ENCODE results near the gene SH3RF1. TPM values are rescaled to one million over a fixed set of nuclear protein-coding genes. Genes with fewer than 3 reads are reported as not detected.

SH3RF1 gene
- total RNA-seq, 1 experiment from 2014 or later: 15.3 TPM

GRCh38 chr4:169234137-169234855 is 36.5 kb downstream of the SH3RF1 start:
- H3K9ac ChIP-seq (ENCODE audit: extremely low read depth, insufficient read length, low read length): no peak overlapping the region
- no peaks in the 10 kb centered on the region for H3K23me2 ChIP-seq (ENCODE audit: insufficient read length, low read depth, low read length, poor library complexity, severe bottlenecking)
- H3K27me3 ChIP-seq (ENCODE audit: insufficient read depth, low read length): no peaks in the 10 kb centered on the region
- Mint-ChIP-seq H3K27me3 (ENCODE audit: low read depth) (no peaks in the 10 kb centered on the region), H3K27ac (peak overlapping the region in 2 of 3 experiments; percentile 51 to 77; a peak in 2 of 7 replicates), H3K4me3 (no peak overlapping the region), H3K36me3 (ENCODE audit: insufficient read depth in 1 of 3, low read depth in 3 of 3) (no peaks in the 10 kb centered on the region; a peak in 1 of 7 replicates), H3K9me3 (no peaks in the 10 kb centered on the region), H3K4me1 (peaks cover 3 to 6% of the 10 kb centered on the region in 2 experiments; a peak in 2 of 4 replicates)
- H4K8ac ChIP-seq (replicated peaks; ENCODE audit: insufficient read length, low read depth, low read length): no peak overlapping the region
- H2BK20ac ChIP-seq (ENCODE audit: low read depth, low read length, poor library complexity, severe bottlenecking): no peak overlapping the region
- no peak for TF ChIP-seq CTCF (conservative IDR thresholded peaks at IDR 0.05)
- WGBS (ENCODE audit: extremely low coverage, insufficient read length, low lambda C conversion rate): no CpG with 5 or more reads among the region's 7 CpGs
- no peak overlapping the region for H2BK12ac ChIP-seq (ENCODE audit: insufficient read length, low read depth, low read length)
- H2BK15ac ChIP-seq (ENCODE audit: low read depth, low read length): no peak overlapping the region
- H3K14ac ChIP-seq (ENCODE audit: insufficient read depth, low read length): no peak overlapping the region
- H3K18ac ChIP-seq (ENCODE audit: insufficient read length, low read depth, low read length): no peak overlapping the region
- no peaks in the 10 kb centered on the region for H3K9me3 ChIP-seq (ENCODE audit: control insufficient read depth, low read depth, low read length)
- no peak overlapping the region for H4K91ac ChIP-seq (ENCODE audit: insufficient read length, low read depth, low read length)
- H3T11ph ChIP-seq (ENCODE audit: low read length): no peak overlapping the region
- H3K4me1 ChIP-seq (ENCODE audit: insufficient read depth, low read length): no peaks in the 10 kb centered on the region; the same call in 1 of the 2 replicates
- no peak for DNase-seq
- H2AK5ac ChIP-seq (ENCODE audit: insufficient read length, low read length): no peak overlapping the region
- peaks cover 2% of the 10 kb centered on the region for H3K79me1 ChIP-seq (ENCODE audit: insufficient read depth, low read depth, low read length, poor library complexity, severe bottlenecking)
- no peaks in the 10 kb centered on the region for H4K20me1 ChIP-seq (ENCODE audit: control insufficient read depth, insufficient read depth, insufficient read length)
- no peak overlapping the region for H2BK120ac ChIP-seq (ENCODE audit: low read depth, low read length, poor library complexity, severe bottlenecking)
- H3K4me2 ChIP-seq (ENCODE audit: insufficient read depth, insufficient read length, low read length): no peak overlapping the region
- H3K79me2 ChIP-seq (ENCODE audit: insufficient read depth, low read length): no peaks in the 10 kb centered on the region; the same call in 1 of the 2 replicates
- H3K27ac ChIP-seq (ENCODE audit: insufficient read length, low read depth, low read length): no peak overlapping the region
- H3K4ac ChIP-seq (ENCODE audit: low read depth, low read length): no peak overlapping the region
- no peak overlapping the region for H3K56ac ChIP-seq (ENCODE audit: insufficient read length, low read depth, low read length)
- H2BK5ac ChIP-seq (ENCODE audit: insufficient read length, low read length): no peak overlapping the region
- no peak overlapping the region for H3K23ac ChIP-seq (ENCODE audit: insufficient read length, low read depth, low read length)
- H2AFZ ChIP-seq (ENCODE audit: low read length): no peak overlapping the region
- H4K5ac ChIP-seq (ENCODE audit: insufficient read length, low read depth, low read length): no peak overlapping the region

Data from H9 (cell line).